ENCODE data around the gene MDFIC2.

GRCh38 chr3:70244422-70244821, 68.0 kb downstream of the MDFIC2 start:
- no peak for TF ChIP-seq CTCF (IDR thresholded peaks at IDR 0.05)
- no peak for TF ChIP-seq POLR2AphosphoS5 (IDR thresholded peaks at IDR 0.05)

Data from suprapubic skin (tissue), 3 donors.